GM19395 (cell line): ENCODE results near the gene CMSS1.

ENCODE experiments used
- ATAC-seq: cut with Tn5 transposase; IDR thresholded peaks from one replicate; pipeline ENCODE4 v1.9.1; 2021; ENCODE audit warnings: mild to moderate bottlenecking, moderate library complexity; ENCODE audit not compliant: unreplicated experiment

The CMSS1 gene

GRCh38 chr3:100010087-100010417, 192.4 kb downstream of the CMSS1 start:
- ATAC-seq = no peak

- ATAC-seq = no peak
Measured at GRCh38 chr3:100018806-100019205, 201.1 kb downstream of the CMSS1 start.

GRCh38 chr3:100019719-100020118, 202.1 kb downstream of the CMSS1 start:
- ATAC-seq = no peak

GRCh38 chr3:100020876-100021644, 203.4 kb downstream of the CMSS1 start:
- no peak for ATAC-seq

GRCh38 chr3:100022506-100022905, 204.8 kb downstream of the CMSS1 start:
- no peak for ATAC-seq

- no peak for ATAC-seq
Measured at GRCh38 chr3:100023150-100023549, 205.5 kb downstream of the CMSS1 start.

GRCh38 chr3:100023595-100023994, 205.9 kb downstream of the CMSS1 start:
- no peak for ATAC-seq

- ATAC-seq = no peak
Measured at GRCh38 chr3:100024520-100025303, 207.1 kb downstream of the CMSS1 start.

GRCh38 chr3:100027321-100027720, 209.7 kb downstream of the CMSS1 start:
- no peak for ATAC-seq

GRCh38 chr3:100029052-100029451, 211.4 kb downstream of the CMSS1 start:
- ATAC-seq = no peak

- ATAC-seq = peak; percentile 74
Measured at GRCh38 chr3:100029689-100030088, 212.0 kb downstream of the CMSS1 start.

GRCh38 chr3:100030346-100030745, 212.7 kb downstream of the CMSS1 start:
- peak; percentile 56 for ATAC-seq

GRCh38 chr3:100030914-100031425, 213.3 kb downstream of the CMSS1 start:
- no peak for ATAC-seq

- no peak for ATAC-seq
Measured at GRCh38 chr3:100032243-100032642, 214.6 kb downstream of the CMSS1 start.

- ATAC-seq = no peak
Measured at GRCh38 chr3:100033184-100033583, 215.5 kb downstream of the CMSS1 start.

GRCh38 chr3:100033903-100034471, 216.3 kb downstream of the CMSS1 start:
- ATAC-seq = no peak

- ATAC-seq = no peak
Measured at GRCh38 chr3:100039075-100039474, 221.4 kb downstream of the CMSS1 start.

GRCh38 chr3:100040451-100041225, 223.0 kb downstream of the CMSS1 start:
- no peak for ATAC-seq

GRCh38 chr3:100041328-100041749, 223.7 kb downstream of the CMSS1 start:
- no peak for ATAC-seq

GRCh38 chr3:100042166-100042981, 224.7 kb downstream of the CMSS1 start:
- no peak for ATAC-seq
